ENCODE measurements around the gene GLB1L3.

- TF ChIP-seq, protein P1, sequence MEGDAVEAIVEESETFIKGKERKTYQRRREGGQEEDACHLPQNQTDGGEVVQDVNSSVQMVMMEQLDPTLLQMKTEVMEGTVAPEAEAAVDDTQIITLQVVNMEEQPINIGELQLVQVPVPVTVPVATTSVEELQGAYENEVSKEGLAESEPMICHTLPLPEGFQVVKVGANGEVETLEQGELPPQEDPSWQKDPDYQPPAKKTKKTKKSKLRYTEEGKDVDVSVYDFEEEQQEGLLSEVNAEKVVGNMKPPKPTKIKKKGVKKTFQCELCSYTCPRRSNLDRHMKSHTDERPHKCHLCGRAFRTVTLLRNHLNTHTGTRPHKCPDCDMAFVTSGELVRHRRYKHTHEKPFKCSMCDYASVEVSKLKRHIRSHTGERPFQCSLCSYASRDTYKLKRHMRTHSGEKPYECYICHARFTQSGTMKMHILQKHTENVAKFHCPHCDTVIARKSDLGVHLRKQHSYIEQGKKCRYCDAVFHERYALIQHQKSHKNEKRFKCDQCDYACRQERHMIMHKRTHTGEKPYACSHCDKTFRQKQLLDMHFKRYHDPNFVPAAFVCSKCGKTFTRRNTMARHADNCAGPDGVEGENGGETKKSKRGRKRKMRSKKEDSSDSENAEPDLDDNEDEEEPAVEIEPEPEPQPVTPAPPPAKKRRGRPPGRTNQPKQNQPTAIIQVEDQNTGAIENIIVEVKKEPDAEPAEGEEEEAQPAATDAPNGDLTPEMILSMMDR (IDR thresholded peaks at IDR 0.05), result no peak
- no peak for TF ChIP-seq EZH2phosphoT487 (IDR thresholded peaks at IDR 0.05)
Observed at GRCh38 chr11:134267461-134267860, 8.7 kb upstream of the GLB1L3 start.

Measured in neural progenitor cell (in vitro differentiated cells).